Omental fat pad (tissue), 4 donors: ENCODE data around the gene RARS2. TPM values are rescaled to one million over a fixed set of nuclear protein-coding genes. Genes with fewer than 3 reads are reported as not detected.

ENCODE experiments used
- ATAC-seq: fragments of 150-250 bp; one replicate; pipeline ENCODE4 v1.9.1; 2016; ENCODE audit warnings: mild to moderate bottlenecking, moderate library complexity; ENCODE audit not compliant: low FRiP score
- DNase-seq: peaks from one replicate; pipeline ENCODE4 v3.0.0-alpha.2; 2019; ENCODE audit warnings: low spot score
- CTCF ChIP-seq, 3 donors: fragments of 450-650 bp; IDR thresholded peaks; one replicate each; pipeline ENCODE4 v1.5.1; 2016 to 2017; ENCODE audit warnings: antibody characterized with exemption in 3 of 3, mild to moderate bottlenecking in 3 of 3, moderate library complexity in 2 of 3
- total RNA-seq, 4 donors: library from RNA; depleted of rRNA; stranded (reverse); fragments of >200 nt; gene quantifications; one replicate each; pipeline ENCODE4 v1.1.0, GENCODE V29; 2016

RARS2 gene
- total RNA-seq, 4 donors from 2014 or later = 21.8 to 43.2 (median 22.9) TPM

GRCh38 chr6:87553159-87553765 is 36.5 kb downstream of the RARS2 start:
- no peak for DNase-seq
- ATAC-seq = no peak
- TF ChIP-seq CTCF (IDR thresholded peaks at IDR 0.05) = no peak

GRCh38 chr6:87551799-87552198 is 38.0 kb downstream of the RARS2 start:
- no peak for TF ChIP-seq CTCF (IDR thresholded peaks at IDR 0.05)
- ATAC-seq (no peak), DNase-seq (no peak)

- DNase-seq = no peak
- TF ChIP-seq CTCF (IDR thresholded peaks at IDR 0.05) = no peak
- no peak for ATAC-seq
Observed at GRCh38 chr6:87544474-87544735, 45.4 kb downstream of the RARS2 start.

- no peak for TF ChIP-seq CTCF (IDR thresholded peaks at IDR 0.05)
- no peak for ATAC-seq
- DNase-seq = no peak
Observed at GRCh38 chr6:87543696-87544473, 45.9 kb downstream of the RARS2 start.

GRCh38 chr6:87541744-87542143 is 48.0 kb downstream of the RARS2 start:
- no peak for TF ChIP-seq CTCF (IDR thresholded peaks at IDR 0.05)
- no peak for DNase-seq

GRCh38 chr6:87541041-87541440 is 48.7 kb downstream of the RARS2 start:
- TF ChIP-seq CTCF (IDR thresholded peaks at IDR 0.05) = no peak
- DNase-seq (no peak), ATAC-seq (no peak)

More at GRCh38 chr6:87541744-87542143, 48.0 kb downstream of the RARS2 start:
- no peak for ATAC-seq

- no peak for ATAC-seq
- no peak for DNase-seq
- TF ChIP-seq CTCF (IDR thresholded peaks at IDR 0.05) = no peak
Observed at GRCh38 chr6:87540539-87540938, 49.2 kb downstream of the RARS2 start.
